Ascending aorta (tissue), 2 donors: ENCODE data around the gene SPACDR. TPM values are rescaled to one million over a fixed set of nuclear protein-coding genes. Genes with fewer than 3 reads are reported as not detected.
A peak's percentile ranks its signal among the peaks of the same experiment; 100 is the strongest.
"Not testable (repeated sequence)": the region's sequence is repeated elsewhere in the genome, so short reads cannot be mapped to it uniquely, and the experiment has no call there.

Source experiments
- DNase-seq, 2 donors: peaks; one replicate each; pipeline ENCODE4 v3.0.0-alpha.2; 2019; ENCODE audit warnings: low spot score in 2 of 2
- H3K27ac ChIP-seq, 2 donors: fragments of 200-600 bp; sonication (generic); one replicate each; pipeline ENCODE4 v1.5.1; 2016 to 2017; ENCODE audit warnings: mild to moderate bottlenecking in 1 of 2
- H3K27me3 ChIP-seq: fragments of 200-600 bp; sonication (generic); one replicate; pipeline ENCODE4 v1.5.1; 2017
- H3K36me3 ChIP-seq, 2 donors: fragments of 200-600 bp; sonication (generic); one replicate each; pipeline ENCODE4 v1.5.1; 2016
- H3K4me1 ChIP-seq, 2 donors: fragments of 200-600 bp; sonication (generic); one replicate each; pipeline ENCODE4 v1.5.1; 2016 to 2017; ENCODE audit warnings: mild to moderate bottlenecking in 1 of 2
- H3K4me3 ChIP-seq, 2 donors: fragments of 200-600 bp; sonication (generic); one replicate each; pipeline ENCODE4 v1.5.1; 2016 to 2017; ENCODE audit warnings: mild to moderate bottlenecking in 1 of 2
- H3K9me3 ChIP-seq, 2 donors: fragments of 200-600 bp; sonication (generic); one replicate each; pipeline ENCODE4 v1.5.1; 2016
- CTCF ChIP-seq, 3 experiments: fragments of 200-600 bp in 2 of 3; fragments of 450-650 bp in 1 of 3; sonication (generic) in 2 of 3; IDR thresholded peaks; one replicate each; pipeline ENCODE4 v1.5.1; 2016 to 2019; ENCODE audit warnings: antibody characterized with exemption in 3 of 3, mild to moderate bottlenecking in 1 of 3, moderate library complexity in 1 of 3
- intact Hi-C: fragments of 100-400 bp; cut with DNase I; formaldehyde crosslinking; loops from one replicate; pipeline ENCODE4 v1.15.1; 2023
- total RNA-seq: library from RNA; depleted of rRNA; stranded (reverse); fragments of >200 nt; gene quantifications from one replicate; pipeline ENCODE4 v1.1.0, GENCODE V29; 2016

Gene SPACDR
- total RNA-seq, 1 donor from 2014 or later, result not detected

GRCh38 chr7:100444311-100445278 is 19.5 kb downstream of the SPACDR start:
- H3K4me1 ChIP-seq, result no peaks in the 10 kb centered on the region
- intact Hi-C loops, result no loop called here
- no peaks in the 10 kb centered on the region for H3K27me3 ChIP-seq
- DNase-seq, result no peak
- H3K4me3 ChIP-seq, result no peak overlapping the region
- peak overlapping the region; percentile 17 to 40 for H3K27ac ChIP-seq
- no peak for TF ChIP-seq CTCF (IDR thresholded peaks at IDR 0.05)
- H3K9me3 ChIP-seq, result no peaks in the 10 kb centered on the region
- no peaks in the 10 kb centered on the region for H3K36me3 ChIP-seq

- H3K4me1 ChIP-seq, result no peaks in the 10 kb centered on the region
- no peaks in the 10 kb centered on the region for H3K27me3 ChIP-seq
- DNase-seq, result no peak
- no peak for TF ChIP-seq CTCF (IDR thresholded peaks at IDR 0.05)
- no peaks in the 10 kb centered on the region for H3K9me3 ChIP-seq
- H3K27ac ChIP-seq, result peak overlapping the region in 1 of 2 donors; percentile 40
- intact Hi-C loops, result no loop called here
- H3K4me3 ChIP-seq, result no peak overlapping the region
- H3K36me3 ChIP-seq, result no peaks in the 10 kb centered on the region
Measured at GRCh38 chr7:100443096-100443840, 20.8 kb downstream of the SPACDR start.

- Histone ChIP-seq H3K27ac (no peak overlapping the region), H3K36me3 (no peaks in the 10 kb centered on the region), H3K27me3 (no peaks in the 10 kb centered on the region), H3K4me3 (no peak overlapping the region), H3K9me3 (no peaks in the 10 kb centered on the region), H3K4me1 (no peaks in the 10 kb centered on the region)
- intact Hi-C loops, result no loop called here
- no peak for TF ChIP-seq CTCF (IDR thresholded peaks at IDR 0.05)
- no peak for DNase-seq
Measured at GRCh38 chr7:100441641-100442535, 22.2 kb downstream of the SPACDR start.

GRCh38 chr7:100439244-100439643 is 24.8 kb downstream of the SPACDR start:
- not testable (repeated sequence) for H3K9me3 ChIP-seq, H3K4me3 ChIP-seq, H3K27me3 ChIP-seq, DNase-seq, H3K27ac ChIP-seq, H3K36me3 ChIP-seq
- intact Hi-C loops, result loop anchor here (5.0 to 10.0 kb wide), 2 partner anchors 173 to 806 kb away; partner anchors contain the start of genes FIS1 and MOSPD3
- peaks cover 4 to 11% of the 10 kb centered on the region in 2 donors for H3K4me1 ChIP-seq

- peak in 1 of 2 donors; percentile 33 for DNase-seq
- not testable (repeated sequence) for H3K9me3 ChIP-seq, H3K27ac ChIP-seq, H3K27me3 ChIP-seq, H3K4me3 ChIP-seq
- H3K36me3 ChIP-seq, result peaks cover 8 to 13% of the 10 kb centered on the region in 2 donors
- intact Hi-C loops, result loop anchor here (5.0 to 10.0 kb wide), 2 partner anchors 174 to 806 kb away; partner anchors contain the start of genes FIS1 and MOSPD3
- peaks cover 4 to 11% of the 10 kb centered on the region in 2 donors for H3K4me1 ChIP-seq
Measured at GRCh38 chr7:100438731-100439130, 25.3 kb downstream of the SPACDR start.

- Histone ChIP-seq H3K4me3 (no peak overlapping the region), H3K36me3 (peaks cover 11 to 18% of the 10 kb centered on the region in 2 donors), H3K27me3 (no peaks in the 10 kb centered on the region), H3K4me1 (peaks cover 4 to 11% of the 10 kb centered on the region in 2 donors), H3K9me3 (no peaks in the 10 kb centered on the region), H3K27ac (no peak overlapping the region)
- no peak for TF ChIP-seq CTCF (IDR thresholded peaks at IDR 0.05)
- no peak for DNase-seq
- intact Hi-C loops, result loop anchor here (5.0 to 10.0 kb wide), 2 partner anchors 174 to 807 kb away; partner anchors contain the start of genes FIS1 and MOSPD3
Measured at GRCh38 chr7:100438172-100438571, 25.9 kb downstream of the SPACDR start.
